ENCODE results near the gene RAP2A. TPM values are rescaled to one million over a fixed set of nuclear protein-coding genes. Genes with fewer than 3 reads are reported as not detected.

Gene RAP2A
- total and polyA plus RNA-seq, 10 of the 15 experiments (the other 5 are each of a cell fraction or from before 2014, with no cell fraction given) = 3.5 to 35.1 (median 14.9) TPM

DNA sequence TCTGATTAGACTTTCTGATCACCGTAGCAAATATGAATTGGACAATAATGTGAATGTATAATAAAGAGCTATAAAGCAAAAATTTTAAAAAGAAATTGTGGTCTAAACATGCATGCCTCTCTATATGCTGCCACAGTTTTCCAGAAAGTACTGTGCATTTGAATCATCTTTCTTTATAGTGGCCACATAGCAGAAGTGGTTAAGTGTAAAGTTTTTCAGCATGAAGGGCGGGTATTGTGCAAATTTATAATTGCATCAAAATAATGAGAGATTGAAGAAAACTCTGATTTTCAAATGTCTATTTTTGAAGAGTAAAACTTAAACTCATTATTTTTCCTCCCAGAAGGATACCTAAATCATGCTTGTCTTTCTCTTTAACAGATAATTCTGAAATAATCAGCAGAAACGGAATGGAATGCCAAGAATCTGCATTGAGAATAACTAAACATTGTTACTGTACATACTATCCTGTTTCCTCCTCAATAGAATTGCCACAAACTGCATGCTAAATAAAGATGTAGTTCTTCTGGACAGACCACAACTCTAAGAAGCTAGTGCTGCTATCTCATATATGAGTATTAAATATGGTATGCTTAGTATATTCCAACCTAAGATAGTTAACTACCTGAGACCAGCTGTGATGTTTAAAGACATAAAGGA lies 42.9 kb upstream of the RAP2A start:
- ChIA-PET CTCF (interaction anchor here (1.1 to 2.4 kb wide), 3 partner anchors 17 to 184 kb away, joined by 3 to 5 read pairs (median 3); no protein-coding TSS in a partner anchor), SMC1A (ENCODE audit: uncharacterized antibody, unreplicated experiment) (interaction anchor here (0.7 to 1.6 kb wide), 3 partner anchors 13 to 24 kb away, joined by 3 to 4 read pairs (median 4); no protein-coding TSS in a partner anchor), RAD21 (ENCODE audit: unreplicated experiment) (interaction anchor here (0.8 kb wide), 1 partner anchor 281 kb away, joined by 3 read pairs; no protein-coding TSS in a partner anchor), POLR2A (no interaction called here)
- Histone ChIP-seq H2AFZ (ENCODE audit: control insufficient read depth, low read depth, low read length) (no peak overlapping the region), H3K79me2 (ENCODE audit: control insufficient read depth, insufficient read depth, low read length) (no peaks in the 10 kb centered on the region), H3K9me3 (replicated peaks; ENCODE audit: control insufficient read depth, insufficient read depth, low read length) (no peaks in the 10 kb centered on the region), H3K4me1 (ENCODE audit: control insufficient read depth, insufficient read depth, low read length) (no peaks in the 10 kb centered on the region), H3K27me3 (replicated peaks in 1 of 2; ENCODE audit: control insufficient read depth in 2 of 2, insufficient read depth in 2 of 2, low read length in 1 of 2) (no peaks in the 10 kb centered on the region), H4K20me1 (ENCODE audit: control insufficient read depth, insufficient read depth) (no peaks in the 10 kb centered on the region), H3K4me3 (no peak overlapping the region), H3K27ac (ENCODE audit: control insufficient read depth, insufficient read depth) (no peak overlapping the region), H3K4me2 (ENCODE audit: control insufficient read depth, insufficient read depth) (no peak overlapping the region), H3K36me3 (ENCODE audit: control insufficient read depth in 2 of 2, insufficient read depth in 2 of 2, low read length in 1 of 2) (no peaks in the 10 kb centered on the region), H3K9ac (ENCODE audit: control insufficient read depth, insufficient read depth, low read length) (no peak overlapping the region)
- FAIRE-seq = no peak
- TF ChIP-seq RFX5 (IDR thresholded peaks at IDR 0.05; ENCODE audit: low read depth, low read length) (no peak), CBFB (IDR thresholded peaks at IDR 0.05; ENCODE audit: low read depth) (no peak), SIX5 (IDR thresholded peaks at IDR 0.05; ENCODE audit: low read depth, low read length, severe bottlenecking) (no peak), STAT1 (conservative IDR thresholded peaks at IDR 0.05) (no peak), GATAD2B (conservative IDR thresholded peaks at IDR 0.05; ENCODE audit: low read depth) (no peak), ZNF24 (IDR thresholded peaks at IDR 0.05) (no peak), POU2F2 (IDR thresholded peaks at IDR 0.05; ENCODE audit: borderline replicate concordance, low read depth, low read length) (no peak)
- TF ChIP-seq, protein P1, sequence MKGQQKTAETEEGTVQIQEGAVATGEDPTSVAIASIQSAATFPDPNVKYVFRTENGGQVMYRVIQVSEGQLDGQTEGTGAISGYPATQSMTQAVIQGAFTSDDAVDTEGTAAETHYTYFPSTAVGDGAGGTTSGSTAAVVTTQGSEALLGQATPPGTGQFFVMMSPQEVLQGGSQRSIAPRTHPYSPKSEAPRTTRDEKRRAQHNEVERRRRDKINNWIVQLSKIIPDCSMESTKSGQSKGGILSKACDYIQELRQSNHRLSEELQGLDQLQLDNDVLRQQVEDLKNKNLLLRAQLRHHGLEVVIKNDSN (IDR thresholded peaks at IDR 0.05; ENCODE audit: borderline replicate concordance, extremely low read length, insufficient read depth, low read depth, low read length) = no peak
- TF ChIP-seq, protein P2, sequence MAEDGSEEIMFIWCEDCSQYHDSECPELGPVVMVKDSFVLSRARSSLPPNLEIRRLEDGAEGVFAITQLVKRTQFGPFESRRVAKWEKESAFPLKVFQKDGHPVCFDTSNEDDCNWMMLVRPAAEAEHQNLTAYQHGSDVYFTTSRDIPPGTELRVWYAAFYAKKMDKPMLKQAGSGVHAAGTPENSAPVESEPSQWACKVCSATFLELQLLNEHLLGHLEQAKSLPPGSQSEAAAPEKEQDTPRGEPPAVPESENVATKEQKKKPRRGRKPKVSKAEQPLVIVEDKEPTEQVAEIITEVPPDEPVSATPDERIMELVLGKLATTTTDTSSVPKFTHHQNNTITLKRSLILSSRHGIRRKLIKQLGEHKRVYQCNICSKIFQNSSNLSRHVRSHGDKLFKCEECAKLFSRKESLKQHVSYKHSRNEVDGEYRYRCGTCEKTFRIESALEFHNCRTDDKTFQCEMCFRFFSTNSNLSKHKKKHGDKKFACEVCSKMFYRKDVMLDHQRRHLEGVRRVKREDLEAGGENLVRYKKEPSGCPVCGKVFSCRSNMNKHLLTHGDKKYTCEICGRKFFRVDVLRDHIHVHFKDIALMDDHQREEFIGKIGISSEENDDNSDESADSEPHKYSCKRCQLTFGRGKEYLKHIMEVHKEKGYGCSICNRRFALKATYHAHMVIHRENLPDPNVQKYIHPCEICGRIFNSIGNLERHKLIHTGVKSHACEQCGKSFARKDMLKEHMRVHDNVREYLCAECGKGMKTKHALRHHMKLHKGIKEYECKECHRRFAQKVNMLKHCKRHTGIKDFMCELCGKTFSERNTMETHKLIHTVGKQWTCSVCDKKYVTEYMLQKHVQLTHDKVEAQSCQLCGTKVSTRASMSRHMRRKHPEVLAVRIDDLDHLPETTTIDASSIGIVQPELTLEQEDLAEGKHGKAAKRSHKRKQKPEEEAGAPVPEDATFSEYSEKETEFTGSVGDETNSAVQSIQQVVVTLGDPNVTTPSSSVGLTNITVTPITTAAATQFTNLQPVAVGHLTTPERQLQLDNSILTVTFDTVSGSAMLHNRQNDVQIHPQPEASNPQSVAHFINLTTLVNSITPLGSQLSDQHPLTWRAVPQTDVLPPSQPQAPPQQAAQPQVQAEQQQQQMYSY (CRISPR knock-in tag; IDR thresholded peaks at IDR 0.05) = no peak
- TF ChIP-seq, protein P3, sequence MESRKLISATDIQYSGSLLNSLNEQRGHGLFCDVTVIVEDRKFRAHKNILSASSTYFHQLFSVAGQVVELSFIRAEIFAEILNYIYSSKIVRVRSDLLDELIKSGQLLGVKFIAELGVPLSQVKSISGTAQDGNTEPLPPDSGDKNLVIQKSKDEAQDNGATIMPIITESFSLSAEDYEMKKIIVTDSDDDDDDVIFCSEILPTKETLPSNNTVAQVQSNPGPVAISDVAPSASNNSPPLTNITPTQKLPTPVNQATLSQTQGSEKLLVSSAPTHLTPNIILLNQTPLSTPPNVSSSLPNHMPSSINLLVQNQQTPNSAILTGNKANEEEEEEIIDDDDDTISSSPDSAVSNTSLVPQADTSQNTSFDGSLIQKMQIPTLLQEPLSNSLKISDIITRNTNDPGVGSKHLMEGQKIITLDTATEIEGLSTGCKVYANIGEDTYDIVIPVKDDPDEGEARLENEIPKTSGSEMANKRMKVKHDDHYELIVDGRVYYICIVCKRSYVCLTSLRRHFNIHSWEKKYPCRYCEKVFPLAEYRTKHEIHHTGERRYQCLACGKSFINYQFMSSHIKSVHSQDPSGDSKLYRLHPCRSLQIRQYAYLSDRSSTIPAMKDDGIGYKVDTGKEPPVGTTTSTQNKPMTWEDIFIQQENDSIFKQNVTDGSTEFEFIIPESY (IDR thresholded peaks at IDR 0.05) = no peak
- TF ChIP-seq, protein P4, sequence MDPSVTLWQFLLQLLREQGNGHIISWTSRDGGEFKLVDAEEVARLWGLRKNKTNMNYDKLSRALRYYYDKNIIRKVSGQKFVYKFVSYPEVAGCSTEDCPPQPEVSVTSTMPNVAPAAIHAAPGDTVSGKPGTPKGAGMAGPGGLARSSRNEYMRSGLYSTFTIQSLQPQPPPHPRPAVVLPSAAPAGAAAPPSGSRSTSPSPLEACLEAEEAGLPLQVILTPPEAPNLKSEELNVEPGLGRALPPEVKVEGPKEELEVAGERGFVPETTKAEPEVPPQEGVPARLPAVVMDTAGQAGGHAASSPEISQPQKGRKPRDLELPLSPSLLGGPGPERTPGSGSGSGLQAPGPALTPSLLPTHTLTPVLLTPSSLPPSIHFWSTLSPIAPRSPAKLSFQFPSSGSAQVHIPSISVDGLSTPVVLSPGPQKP (IDR thresholded peaks at IDR 0.05; ENCODE audit: low read depth, low read length) = no peak
- TF ChIP-seq, protein P5, sequence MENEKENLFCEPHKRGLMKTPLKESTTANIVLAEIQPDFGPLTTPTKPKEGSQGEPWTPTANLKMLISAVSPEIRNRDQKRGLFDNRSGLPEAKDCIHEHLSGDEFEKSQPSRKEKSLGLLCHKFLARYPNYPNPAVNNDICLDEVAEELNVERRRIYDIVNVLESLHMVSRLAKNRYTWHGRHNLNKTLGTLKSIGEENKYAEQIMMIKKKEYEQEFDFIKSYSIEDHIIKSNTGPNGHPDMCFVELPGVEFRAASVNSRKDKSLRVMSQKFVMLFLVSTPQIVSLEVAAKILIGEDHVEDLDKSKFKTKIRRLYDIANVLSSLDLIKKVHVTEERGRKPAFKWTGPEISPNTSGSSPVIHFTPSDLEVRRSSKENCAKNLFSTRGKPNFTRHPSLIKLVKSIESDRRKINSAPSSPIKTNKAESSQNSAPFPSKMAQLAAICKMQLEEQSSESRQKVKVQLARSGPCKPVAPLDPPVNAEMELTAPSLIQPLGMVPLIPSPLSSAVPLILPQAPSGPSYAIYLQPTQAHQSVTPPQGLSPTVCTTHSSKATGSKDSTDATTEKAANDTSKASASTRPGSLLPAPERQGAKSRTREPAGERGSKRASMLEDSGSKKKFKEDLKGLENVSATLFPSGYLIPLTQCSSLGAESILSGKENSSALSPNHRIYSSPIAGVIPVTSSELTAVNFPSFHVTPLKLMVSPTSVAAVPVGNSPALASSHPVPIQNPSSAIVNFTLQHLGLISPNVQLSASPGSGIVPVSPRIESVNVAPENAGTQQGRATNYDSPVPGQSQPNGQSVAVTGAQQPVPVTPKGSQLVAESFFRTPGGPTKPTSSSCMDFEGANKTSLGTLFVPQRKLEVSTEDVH (IDR thresholded peaks at IDR 0.05; ENCODE audit: low read depth, partially characterized antibody) = no peak
- BruUV-seq (replicated peaks) = no TSS peak
- WGBS (ENCODE audit: insufficient coverage, insufficient replicate concordance, low lambda C conversion rate, missing lambda C conversion rate) = 99% methylated on average over 3 of the region's 3 CpGs
- intact Hi-C loops (cut with micrococcal nuclease; ENCODE audit: unreplicated experiment) = no loop called here
- in situ Hi-C loops (cut with MboI) = no loop called here
- no peak for ATAC-seq
- no peak for DNase-seq (ENCODE audit: low read depth, low spot score)
